ENCODE measurements around the gene RTP1.
"Not testable (repeated sequence)": the region's sequence is repeated elsewhere in the genome, so short reads cannot be mapped to it uniquely, and the experiment has no call there.

RTP1 gene, protein sequence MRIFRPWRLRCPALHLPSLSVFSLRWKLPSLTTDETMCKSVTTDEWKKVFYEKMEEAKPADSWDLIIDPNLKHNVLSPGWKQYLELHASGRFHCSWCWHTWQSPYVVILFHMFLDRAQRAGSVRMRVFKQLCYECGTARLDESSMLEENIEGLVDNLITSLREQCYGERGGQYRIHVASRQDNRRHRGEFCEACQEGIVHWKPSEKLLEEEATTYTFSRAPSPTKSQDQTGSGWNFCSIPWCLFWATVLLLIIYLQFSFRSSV

DNA sequence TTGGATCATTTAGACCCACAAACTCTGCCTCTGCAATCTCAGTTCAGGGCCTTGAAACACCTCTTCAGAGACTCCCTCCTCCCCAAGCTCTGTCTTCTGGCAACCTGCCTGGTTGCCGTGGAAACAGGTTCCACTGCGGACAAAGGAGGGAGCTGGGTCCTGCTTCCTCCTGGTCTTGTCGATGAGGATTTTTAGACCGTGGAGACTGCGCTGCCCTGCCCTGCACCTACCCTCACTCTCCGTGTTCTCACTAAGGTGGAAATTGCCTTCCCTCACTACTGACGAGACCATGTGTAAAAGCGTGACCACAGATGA is at the start of gene RTP1:
TSS of gene RTP1 (plus strand) at position 152 of the 315 bp plus-strand sequence. CDS start at position 182, 30 bp downstream.
- DNase-seq (ENCODE audit: low spot score) (no peak), FAIRE-seq (no peak)

DNA sequence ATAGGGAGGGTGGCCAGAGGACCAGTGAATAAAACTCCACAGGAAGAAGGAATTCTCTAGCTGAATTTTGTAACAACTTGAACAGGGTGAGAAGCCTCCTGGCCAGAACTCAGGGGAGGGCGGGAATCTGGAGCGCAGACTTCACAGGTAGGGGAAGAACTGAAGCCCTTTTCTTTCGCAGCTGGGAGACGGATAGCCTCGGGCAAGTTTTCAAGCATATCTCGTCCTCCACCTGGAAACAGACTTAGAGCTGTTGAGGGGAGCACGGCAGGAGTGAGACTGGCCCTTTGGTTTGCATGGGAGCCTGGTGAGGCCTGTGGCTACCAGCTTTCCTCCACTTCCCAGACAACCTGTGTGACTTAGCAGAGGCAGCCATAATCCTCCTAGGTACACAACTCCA is 47.1 kb upstream of the RTP1 start:
- DNase-seq (ENCODE audit: low spot score) (no peak), FAIRE-seq (no peak)

DNA sequence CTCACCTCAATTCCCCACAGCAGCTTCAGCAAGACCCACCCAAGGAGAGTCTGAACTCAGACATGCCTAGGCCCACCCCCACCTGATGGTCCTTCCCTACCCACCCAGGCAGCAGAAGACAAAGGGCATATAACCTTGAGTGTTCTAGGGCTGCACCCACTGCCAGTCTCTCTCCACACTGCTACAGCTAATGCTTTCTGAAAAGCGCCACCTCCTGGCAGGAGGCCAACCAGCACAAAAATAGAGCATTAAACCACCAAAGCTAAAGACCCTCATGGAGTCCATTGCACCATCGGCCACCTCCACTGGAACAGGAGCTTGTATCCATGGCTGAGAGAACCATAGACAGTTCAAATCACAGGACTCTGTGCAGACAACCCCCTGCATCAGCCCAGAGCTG is 46.7 kb upstream of the RTP1 start:
- FAIRE-seq: no peak

DNA sequence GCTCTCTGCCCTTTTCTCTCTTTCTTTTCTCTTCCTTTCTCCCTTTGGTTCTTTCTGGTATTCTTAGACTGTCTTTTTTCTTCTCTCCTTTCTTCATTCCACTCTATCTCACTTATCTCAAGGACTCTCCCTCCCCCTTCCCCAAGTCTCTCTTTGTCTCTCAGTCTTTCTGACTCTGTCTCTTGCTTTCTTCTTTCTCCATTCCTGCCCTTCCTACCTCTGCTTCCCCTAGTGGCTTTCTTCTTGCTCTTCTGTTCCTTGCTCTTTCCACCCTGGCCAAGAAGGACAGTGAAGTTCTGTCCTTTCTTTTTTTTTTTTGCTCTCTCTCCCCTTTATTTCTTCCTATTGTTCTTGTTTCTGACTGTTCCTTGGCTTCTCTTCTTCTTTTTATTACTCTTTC is 35.7 kb upstream of the RTP1 start:
- FAIRE-seq: no peak

More for the DNA sequence above, 46.7 kb upstream of the RTP1 start:
- DNase-seq (ENCODE audit: low spot score): no peak

DNA sequence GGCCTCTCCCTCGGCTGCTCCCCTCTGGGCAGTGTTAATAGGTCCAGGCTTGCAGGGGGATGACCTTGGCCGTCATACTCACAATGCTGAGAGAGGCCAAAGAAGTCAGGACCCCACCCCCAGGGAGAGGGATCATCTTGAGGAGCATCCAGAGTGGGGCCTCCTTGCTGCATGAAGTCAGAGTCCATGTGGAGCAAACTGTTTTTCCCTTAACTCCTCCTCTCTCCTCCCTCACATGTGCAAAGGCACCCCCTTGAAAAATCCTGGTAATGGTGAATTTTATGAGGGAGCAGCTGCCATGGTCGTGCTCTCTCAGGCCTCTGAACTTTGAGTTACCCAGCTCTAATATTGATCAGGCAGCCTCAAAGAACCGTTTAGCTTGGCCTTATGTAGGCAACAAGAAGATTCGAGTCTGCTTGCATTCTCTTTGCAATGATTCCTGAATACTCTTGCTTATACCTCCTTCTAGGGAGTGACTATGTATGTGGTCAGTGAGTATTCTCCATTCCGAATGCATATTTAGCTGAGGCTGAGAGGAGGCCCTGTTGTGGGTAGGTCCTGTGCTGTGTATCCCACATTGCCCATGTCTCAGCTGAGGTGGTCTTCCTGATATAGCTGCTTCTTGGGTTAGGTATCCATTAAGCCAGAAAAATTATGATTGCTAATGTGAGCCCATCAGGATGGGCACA is 34.9 kb upstream of the RTP1 start:
- FAIRE-seq (no peak), DNase-seq (ENCODE audit: low spot score) (no peak)

More for the DNA sequence above, 35.7 kb upstream of the RTP1 start:
- no peak for DNase-seq (ENCODE audit: low spot score)

DNA sequence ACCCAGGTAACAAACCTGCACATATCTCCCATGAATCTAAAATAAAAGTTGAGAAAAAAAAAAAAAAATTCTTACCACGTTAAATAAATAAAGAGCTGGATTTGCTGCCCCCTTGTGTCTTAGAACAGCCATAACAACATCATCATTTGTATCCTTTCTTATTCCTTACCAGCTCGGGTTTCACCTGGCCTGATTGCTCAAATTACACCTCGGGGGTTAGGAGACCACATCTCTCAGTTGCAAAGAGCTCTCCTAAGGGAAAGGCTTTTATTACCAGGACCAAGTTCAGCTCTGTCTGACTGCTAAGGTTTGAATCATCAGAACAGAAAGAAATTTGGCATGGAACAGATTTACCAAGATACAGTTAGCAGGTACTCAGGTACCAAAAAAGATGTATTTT is 32.1 kb upstream of the RTP1 start:
- DNase-seq (ENCODE audit: low spot score): peak; percentile 56
- no peak for FAIRE-seq

DNA sequence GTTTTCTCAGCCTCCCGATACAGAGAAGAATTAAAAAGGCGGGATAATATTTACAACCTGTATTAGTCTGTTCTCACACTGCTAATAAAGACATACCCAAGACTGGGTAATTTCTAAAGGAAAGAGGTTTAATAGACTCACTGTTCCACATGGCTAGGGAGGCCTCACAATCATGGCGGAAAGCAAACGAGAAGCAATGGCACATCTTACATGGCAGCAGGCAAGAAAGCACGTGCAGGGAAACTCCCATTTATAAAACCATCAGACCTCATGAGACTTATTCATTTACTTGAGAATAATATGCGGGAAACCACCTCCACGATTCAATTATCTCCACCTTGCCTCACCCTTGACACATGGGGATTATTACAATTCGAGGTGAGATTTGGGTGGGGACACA is 30.5 kb upstream of the RTP1 start:
- FAIRE-seq (no peak), DNase-seq (ENCODE audit: low spot score) (no peak)

DNA sequence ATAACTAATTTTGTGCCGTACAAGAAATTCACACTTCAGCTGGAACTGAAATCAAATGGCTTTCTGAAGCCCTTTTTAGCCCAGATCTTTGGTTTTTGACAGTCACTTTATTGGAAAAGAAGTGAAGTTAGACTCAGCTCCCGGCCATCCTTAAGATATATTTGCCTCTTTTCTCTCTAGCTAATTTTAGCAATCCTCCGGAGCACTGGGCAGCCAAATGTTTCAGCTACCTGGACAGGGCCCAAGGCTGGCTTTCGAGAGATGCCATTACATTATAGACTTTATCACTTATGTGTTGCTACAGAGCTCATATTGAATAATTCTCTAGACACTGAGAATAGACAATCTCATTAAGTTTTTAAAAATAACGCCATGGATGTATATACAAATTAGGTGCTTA is 29.5 kb upstream of the RTP1 start:
- no peak for DNase-seq (ENCODE audit: low spot score)
- no peak for FAIRE-seq

DNA sequence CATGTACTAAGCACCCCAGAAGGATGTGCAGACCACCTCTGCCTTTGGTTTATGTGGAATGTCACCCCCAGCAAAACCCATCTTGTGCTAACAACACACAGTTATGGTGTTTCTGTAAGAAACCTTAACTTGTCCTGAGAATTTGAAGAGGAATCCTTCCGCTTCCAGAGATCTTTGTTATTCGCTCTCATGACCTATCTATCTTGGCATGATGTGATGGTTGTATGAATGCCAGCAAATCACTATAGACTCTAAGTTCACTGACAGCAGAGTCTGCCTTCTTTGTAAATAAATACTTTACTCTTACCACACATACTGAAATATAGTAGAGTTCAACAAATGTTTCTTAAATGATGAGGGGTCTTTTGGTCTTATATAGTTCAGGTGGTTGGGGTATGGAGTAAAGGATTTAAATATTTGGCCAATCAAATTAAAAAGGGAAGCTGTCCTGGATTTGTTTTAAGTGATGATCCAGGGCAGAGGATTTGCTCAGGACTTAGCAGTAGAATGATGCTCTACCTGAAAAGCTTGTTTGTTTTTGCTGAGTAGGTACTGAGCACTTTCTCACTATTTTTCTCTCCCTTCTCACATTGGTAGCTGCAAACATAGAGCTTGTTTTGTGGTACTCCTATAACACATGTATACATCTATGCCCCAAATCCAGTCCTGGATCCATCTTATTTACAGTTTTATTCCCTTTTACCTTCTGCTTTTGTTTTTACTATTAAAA is 27.9 kb upstream of the RTP1 start:
- no peak for FAIRE-seq

DNA sequence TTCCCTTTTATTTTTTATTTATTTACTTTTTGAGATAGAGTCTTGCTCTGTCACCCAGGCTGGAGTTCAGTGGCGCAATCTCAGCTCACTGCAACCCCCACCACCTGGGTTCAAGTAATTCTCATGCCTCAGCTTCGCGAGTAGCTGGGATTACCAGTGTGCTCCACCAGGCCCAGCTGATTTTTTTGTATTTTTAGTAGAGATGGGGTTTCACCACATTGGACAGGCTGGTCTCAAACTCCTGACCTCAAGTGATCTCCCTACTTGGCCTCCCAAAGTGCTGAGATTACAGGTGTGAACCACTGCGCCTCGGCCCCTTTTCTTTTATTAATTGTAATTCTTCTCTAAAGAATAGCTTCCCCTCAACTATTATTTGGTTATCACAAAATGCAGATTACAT is 26.4 kb upstream of the RTP1 start:
- FAIRE-seq; DNase-seq (ENCODE audit: low spot score): not testable (repeated sequence)

More for the DNA sequence above, 27.9 kb upstream of the RTP1 start:
- DNase-seq (ENCODE audit: low spot score): no peak

DNA sequence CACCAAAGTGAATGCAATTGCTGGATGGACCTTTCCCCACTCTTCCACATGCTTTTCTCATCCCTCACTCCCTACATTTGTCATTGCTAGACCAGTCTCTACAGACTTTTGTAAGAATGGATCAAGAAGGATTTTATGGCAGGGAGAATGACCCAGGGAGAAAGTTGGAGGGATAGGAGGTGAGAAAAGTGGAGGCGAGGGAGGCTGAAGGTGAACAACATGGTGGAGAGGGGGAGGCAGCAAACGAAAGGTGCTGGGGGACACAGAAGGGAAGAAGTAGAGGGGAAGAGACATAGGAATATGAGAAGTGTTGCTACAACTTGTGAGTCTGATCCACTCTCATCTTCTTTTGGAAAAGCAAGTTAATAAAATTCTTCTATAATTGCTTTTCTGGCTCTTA is 24.4 kb upstream of the RTP1 start:
- FAIRE-seq: no peak
- DNase-seq (ENCODE audit: low spot score): no peak

DNA sequence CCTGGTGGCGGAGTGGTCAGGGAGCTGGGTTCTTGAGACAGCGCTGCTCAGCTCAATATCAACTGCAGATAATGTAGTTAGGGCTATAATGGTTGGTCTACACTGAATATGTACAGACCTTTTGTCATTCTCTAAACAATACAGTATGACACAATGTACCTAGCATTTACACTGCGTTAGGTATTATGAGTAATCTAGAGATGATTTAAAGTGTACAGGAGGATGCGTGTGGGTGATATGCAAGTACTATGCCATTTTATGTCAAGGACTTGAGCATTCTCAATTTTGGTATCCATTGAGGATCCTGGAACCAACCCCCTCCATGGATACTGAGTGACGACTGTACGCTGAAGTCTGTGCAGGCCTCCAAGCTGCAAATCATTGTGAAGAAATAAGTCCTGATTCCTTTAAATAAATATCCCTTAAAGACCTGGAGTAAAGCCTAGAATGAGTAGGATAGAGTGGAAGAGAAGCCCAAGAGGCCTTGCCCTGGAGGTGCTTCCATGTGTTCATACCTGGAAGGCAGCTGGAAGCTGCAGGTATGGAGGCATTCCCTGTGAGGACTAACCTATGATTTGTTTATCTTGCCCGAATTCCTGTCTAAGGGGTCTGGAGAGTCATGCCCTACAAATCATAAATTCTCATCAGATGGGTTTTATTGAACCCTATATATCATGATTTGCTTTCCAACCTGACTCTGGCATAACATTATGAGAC is 15.7 kb upstream of the RTP1 start:
- no peak for DNase-seq (ENCODE audit: low spot score)
- FAIRE-seq: no peak

DNA sequence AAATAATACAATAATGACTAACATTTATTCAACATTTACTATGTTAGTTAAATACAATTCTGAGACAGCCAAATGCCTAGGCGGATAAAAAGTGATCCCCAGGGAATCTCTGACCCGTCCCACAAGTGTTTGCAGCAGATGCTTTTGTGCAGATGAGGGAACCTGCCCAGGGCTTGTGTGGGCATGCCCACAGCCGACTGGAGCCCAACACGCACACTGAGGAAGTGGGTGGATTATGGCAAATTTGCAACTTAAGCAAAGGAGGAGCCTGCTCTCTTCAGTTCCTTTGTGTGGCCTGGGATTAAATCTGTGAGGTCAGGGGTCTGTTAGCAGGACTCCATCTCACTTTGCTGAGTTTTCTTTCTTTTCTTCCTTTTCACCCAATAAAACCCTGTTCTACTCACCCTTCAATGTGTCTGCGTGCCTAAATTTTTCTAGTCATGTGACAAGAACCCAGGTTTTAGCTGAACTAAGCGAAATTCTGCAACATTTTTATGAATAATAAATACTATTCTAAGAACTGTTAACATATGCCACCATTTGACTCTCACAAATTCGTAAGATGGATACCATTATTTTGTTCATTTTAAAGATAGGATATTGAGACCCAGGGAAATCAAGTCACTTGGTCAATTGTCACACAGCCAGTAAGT is 13.9 kb upstream of the RTP1 start:
- no peak for FAIRE-seq
- DNase-seq (ENCODE audit: low spot score): peak; percentile 60

DNA sequence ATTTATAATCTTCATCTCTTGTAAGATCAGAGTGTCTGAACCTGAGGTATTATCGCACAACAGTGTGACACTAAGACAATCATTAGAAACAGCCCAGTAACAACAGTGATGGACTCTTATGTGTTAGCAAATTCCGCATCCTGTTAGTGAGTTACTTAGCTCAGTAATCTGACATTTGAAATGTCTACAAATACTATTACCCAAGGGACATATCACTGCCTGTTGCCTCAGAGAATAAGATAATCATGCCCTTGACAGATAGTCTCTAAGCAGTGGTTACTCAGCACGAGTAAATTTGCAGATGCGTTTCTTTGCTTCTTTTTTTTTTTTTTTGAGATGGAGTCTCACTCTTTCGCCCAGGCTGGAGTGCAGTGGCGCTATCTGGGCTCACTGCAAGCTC is 13.4 kb upstream of the RTP1 start:
- FAIRE-seq (no peak), DNase-seq (ENCODE audit: low spot score) (no peak)

DNA sequence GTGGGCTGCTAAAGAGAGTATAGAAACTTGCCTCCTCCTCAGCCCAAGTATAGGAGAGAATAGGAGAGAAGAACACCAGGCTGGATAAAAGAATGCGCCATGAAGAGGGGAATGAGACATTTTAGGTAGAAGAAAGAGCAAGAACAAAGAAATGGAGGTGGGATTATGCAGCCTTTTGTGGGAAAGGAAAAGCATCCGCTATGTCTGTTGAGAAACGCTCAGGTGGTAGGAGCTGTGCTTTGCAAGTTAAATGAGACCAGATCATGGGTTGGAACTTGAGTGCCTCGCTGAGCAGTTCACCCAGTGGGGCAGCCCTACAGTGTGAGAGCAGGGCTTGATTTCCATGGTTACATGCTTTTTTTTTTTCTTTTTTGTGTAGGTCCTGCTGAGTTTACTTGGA is 11.5 kb upstream of the RTP1 start:
- no peak for FAIRE-seq
- no peak for DNase-seq (ENCODE audit: low spot score)

DNA sequence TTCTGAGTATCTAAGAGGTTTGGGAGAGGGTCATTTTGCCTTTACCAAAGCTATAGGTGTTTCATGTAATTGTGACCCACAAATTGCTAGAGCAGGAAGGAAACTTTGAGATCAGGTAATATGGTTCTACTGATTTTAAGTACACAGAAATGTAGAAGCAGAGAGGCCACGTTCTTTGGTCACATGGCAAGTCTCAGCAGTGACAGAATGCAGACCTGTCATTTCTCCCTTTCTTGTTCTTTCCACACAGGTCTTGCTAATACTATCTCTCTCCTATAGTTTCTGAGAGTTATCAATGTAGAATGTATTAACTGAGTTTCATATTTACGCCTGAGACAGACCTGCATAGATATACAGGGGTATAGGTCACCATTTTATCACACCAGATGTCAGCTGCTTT is 10.9 kb upstream of the RTP1 start:
- FAIRE-seq (peak; percentile 30), DNase-seq (ENCODE audit: low spot score) (no peak)

DNA sequence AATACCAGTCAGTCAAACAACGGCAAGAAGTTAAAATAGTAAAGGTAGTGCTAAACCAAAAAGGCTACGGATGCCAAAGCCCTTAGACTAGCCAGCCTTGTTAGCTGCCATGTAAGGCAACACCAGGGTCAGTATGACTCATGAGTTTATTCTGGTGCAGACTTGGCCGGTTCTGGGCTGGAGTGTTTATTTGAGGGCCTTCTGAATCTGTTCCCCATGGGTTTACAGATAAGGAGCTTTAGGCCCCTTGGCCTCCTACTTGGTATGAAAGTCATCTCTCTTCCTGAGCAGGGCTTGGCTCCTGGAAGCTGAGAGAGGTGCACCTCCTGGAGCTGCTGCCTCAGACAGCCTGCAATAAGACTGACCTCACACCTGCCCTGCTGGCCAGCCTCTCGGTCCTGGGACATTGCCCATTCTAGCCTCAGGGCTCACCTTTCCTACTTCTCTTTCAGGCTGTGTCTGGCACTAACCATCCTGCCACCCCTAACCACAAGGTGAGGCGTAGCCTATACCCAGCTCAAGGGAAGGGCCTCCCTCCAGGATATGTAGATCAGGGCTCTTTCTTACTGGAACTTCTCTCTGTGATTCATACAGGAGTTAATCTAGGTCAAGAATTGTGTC is 10.4 kb upstream of the RTP1 start:
- DNase-seq (ENCODE audit: low spot score): peak; percentile 80
- no peak for FAIRE-seq

DNA sequence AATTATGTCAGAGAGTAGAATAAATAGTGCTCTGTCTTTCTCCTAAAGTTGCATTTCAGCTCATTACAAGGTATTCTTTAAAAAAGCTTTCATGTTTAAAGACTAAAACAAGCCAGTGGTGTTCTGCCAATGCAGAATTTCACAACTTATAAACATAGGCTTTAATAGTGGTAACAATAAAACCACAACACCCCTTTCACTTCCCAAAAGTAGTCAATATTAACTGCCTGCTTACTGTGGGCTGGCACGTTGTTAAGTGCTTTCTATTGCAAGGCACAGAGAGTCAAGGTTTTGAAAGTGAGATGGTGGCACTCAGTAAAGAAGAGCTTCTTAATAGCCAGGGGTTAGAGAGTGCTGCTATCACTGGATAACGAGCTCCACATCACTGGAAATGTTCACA is 8.4 kb upstream of the RTP1 start:
- FAIRE-seq (no peak), DNase-seq (ENCODE audit: low spot score) (no peak)

DNA sequence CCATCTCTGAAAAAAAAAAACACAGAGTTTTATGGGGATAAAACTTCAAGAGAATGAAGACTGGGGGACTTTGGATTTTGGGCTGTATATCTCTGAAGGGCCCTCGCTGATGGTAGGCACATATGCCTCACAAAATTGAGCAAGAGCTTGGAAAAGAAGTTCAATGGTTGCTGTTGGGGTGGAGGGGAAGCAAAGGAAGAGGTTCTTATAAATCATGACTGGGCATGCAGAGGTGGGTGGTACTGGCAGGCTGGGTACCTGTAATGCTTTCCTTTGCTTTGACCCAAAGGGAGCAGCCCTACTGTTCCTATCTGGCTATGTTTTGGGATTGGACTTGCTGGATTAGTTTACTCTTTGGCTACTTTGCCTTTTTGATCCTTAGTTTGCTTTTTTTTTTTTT is 6.0 kb upstream of the RTP1 start:
- no peak for FAIRE-seq
- no peak for DNase-seq (ENCODE audit: low spot score)

DNA sequence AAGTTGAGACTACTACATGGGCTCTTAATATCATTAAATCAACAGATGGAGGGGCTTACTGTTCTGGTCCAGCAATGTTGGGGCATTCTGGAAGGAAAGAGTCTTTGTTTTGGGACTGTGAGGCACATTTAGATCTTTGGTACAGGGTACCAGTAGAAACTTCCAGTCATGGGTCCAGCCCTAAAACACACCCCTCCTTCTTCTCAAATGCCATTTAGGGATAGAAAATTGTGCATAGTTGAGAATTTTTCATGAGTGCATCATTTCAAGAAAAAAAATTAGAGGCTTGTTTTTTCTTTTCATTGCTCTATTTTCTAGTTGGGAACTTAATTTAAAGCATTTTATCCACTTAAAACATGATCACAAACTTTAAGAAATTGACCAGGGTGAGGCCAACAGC is 4.1 kb upstream of the RTP1 start:
- DNase-seq (ENCODE audit: low spot score) (no peak), FAIRE-seq (no peak)
